HUES48 (cell line): ENCODE data around the gene ZRANB3.

Source experiments
- H3K27ac ChIP-seq: one replicate; pipeline ENCODE4 v1.7.0; 2013; ENCODE audit warnings: low read depth, low read length, inconsistent platforms
- H3K27me3 ChIP-seq: 2 replicates; pipeline ENCODE4 v1.6.1; 2013; ENCODE audit warnings: mild to moderate bottlenecking, low read length; ENCODE audit not compliant: control insufficient read depth, insufficient read depth
- H3K36me3 ChIP-seq: 2 replicates; pipeline ENCODE4 v1.6.1; 2013; ENCODE audit warnings: low read length; ENCODE audit not compliant: control insufficient read depth, insufficient read depth
- H3K4me1 ChIP-seq: 2 replicates; pipeline ENCODE4 v1.6.1; 2013; ENCODE audit warnings: mild to moderate bottlenecking, low read length; ENCODE audit not compliant: control insufficient read depth, insufficient read depth
- H3K4me3 ChIP-seq: 2 replicates; pipeline ENCODE4 v1.5.1; 2013; ENCODE audit warnings: mild to moderate bottlenecking, low read depth, low read length
- H3K9ac ChIP-seq: 2 replicates; pipeline ENCODE4 v1.6.1; 2013; ENCODE audit warnings: mild to moderate bottlenecking, low read depth, low read length, moderate library complexity
- H3K9me3 ChIP-seq: 2 replicates; pipeline ENCODE4 v1.6.1; 2013; ENCODE audit warnings: low read length; ENCODE audit not compliant: control insufficient read depth, insufficient read depth

The ZRANB3 gene

DNA sequence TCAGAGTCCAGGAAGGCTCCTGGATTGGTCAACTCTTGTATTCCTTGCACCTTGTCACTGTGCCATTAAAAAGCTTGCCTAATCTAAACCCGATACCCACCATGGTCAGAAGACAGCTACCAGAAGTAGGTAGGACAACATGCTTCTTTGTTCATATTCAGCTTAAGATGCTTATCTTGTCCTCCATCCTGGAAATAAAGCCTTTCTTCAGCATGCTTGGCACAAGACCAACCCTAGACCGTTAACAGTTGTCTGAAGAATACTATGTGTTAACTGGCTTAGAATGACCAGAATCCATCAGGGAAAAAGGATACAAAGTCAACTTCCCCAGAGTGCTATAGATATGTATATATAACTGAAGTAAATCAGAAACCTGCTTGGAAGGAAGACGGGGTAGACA lies 193.9 kb downstream of the ZRANB3 start:
- no peak overlapping the region for H3K9ac ChIP-seq
- H3K27ac ChIP-seq, result no peak overlapping the region
- H3K4me3 ChIP-seq, result no peak overlapping the region
- no peaks in the 10 kb centered on the region for H3K27me3 ChIP-seq
- no peaks in the 10 kb centered on the region for H3K4me1 ChIP-seq
- H3K9me3 ChIP-seq, result no peaks in the 10 kb centered on the region
- no peaks in the 10 kb centered on the region for H3K36me3 ChIP-seq

DNA sequence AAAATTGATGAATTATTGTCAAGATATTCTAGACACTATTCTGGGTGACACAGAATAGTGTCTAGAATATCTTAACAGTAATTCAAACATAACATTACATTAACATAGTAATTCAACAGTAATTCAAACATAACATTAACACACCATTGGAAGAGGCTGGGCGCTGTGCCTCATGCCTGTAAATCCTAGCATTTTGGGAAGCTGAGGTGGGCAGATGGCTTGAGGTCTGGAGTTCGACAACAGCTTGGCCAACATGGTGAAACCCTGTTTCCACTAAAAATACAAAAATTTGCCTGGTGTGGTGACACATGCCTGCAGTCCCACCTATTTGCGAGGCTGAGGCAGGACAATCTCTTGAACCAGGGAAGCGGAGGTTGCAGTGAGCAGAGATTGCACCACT lies 195.8 kb downstream of the ZRANB3 start:
- Histone ChIP-seq H3K4me3 (no peak overlapping the region), H3K27ac (no peak overlapping the region), H3K4me1 (no peaks in the 10 kb centered on the region), H3K9ac (no peak overlapping the region), H3K9me3 (no peaks in the 10 kb centered on the region), H3K27me3 (no peaks in the 10 kb centered on the region), H3K36me3 (no peaks in the 10 kb centered on the region)

DNA sequence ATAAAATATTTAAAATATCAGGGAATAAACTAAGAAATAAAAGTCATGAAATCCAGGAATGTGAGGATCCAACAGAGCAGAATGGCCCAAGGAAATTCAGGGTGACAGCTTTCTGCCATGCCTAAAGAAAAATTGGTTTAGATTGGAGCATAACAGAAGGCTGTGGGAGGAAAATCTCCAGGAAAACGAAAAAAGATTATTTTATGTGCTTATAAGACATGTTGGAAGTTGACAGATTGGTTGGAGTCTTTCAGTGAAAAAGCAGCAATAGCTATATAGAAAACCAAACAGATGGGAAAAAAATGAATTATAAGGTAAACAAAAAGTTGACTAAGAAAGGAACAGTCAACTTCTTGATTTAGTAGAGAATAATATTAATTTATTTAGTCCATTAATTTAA lies 203.9 kb downstream of the ZRANB3 start:
- H3K9me3 ChIP-seq, result peaks cover 11% of the 10 kb centered on the region
- H3K27ac ChIP-seq, result no peak overlapping the region
- H3K9ac ChIP-seq, result no peak overlapping the region
- no peaks in the 10 kb centered on the region for H3K4me1 ChIP-seq
- H3K36me3 ChIP-seq, result no peaks in the 10 kb centered on the region
- no peak overlapping the region for H3K4me3 ChIP-seq
- H3K27me3 ChIP-seq, result no peaks in the 10 kb centered on the region

DNA sequence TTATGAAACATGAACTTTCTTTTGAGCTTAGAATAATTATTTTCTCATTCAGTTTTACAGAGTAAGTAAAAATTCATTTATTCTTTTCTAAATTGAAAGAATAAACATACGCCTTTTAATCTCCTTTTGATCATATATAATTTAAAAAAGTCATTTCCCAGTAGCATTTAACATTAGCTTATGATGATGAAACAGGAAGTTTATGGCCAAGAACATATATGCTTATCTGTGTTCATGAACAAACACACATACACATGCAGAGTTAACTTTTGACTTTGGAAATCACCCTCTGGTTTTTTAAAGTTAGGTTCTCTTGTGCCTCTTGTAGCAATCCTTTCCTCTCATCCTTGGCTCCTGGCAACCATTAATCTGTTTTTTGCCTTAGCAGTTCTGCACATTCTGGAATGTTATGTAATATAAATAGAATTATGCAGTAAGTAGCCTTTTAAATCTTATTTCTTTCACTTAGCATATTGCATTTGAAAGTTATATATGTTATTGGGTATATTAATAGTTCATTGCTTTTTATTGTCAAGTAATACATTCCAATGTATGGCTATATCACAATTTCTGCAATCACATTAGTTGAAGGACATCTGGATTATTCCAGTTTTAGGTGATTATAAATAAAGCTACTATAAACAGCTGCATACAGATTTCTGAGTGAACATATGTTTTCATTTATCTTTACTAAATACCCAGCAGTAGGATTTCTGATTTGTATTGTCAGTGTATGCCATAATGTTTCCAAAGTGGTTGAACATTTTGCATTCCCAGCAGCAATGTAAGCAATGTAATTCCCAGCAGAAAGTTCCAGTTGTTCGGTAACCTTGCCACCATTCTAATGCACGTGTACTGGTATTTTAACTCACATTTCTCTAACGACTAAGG lies 210.3 kb downstream of the ZRANB3 start:
- Histone ChIP-seq H3K4me3 (no peak overlapping the region), H3K4me1 (no peaks in the 10 kb centered on the region), H3K9me3 (peaks cover 8% of the 10 kb centered on the region), H3K9ac (no peak overlapping the region), H3K27ac (no peak overlapping the region), H3K36me3 (no peaks in the 10 kb centered on the region), H3K27me3 (no peaks in the 10 kb centered on the region)

DNA sequence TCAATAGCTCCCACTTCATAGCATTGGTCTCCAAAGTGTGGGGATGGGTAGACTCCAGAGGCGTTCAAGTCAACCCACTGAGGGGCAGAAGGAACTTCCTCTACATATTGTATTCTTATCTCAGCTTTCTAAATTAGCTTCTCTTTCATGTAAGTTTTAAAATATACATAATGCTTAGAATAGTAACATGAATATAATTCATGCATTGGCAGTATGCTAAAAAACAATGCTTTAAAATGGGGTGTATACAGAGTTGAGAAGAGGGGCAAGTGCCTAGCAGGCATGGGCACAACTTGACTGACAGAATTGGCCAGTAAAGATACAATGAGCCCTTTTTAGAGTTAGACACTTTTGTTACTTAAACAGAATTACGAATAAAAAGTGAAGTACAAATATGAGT lies 212.2 kb downstream of the ZRANB3 start:
- no peaks in the 10 kb centered on the region for H3K27me3 ChIP-seq
- no peak overlapping the region for H3K27ac ChIP-seq
- no peak overlapping the region for H3K9ac ChIP-seq
- no peaks in the 10 kb centered on the region for H3K36me3 ChIP-seq
- H3K4me3 ChIP-seq, result no peak overlapping the region
- no peaks in the 10 kb centered on the region for H3K4me1 ChIP-seq
- H3K9me3 ChIP-seq, result 0 out of 2 replicates have a peak, but pooled peaks cover 7% of the 10 kb centered on the region

DNA sequence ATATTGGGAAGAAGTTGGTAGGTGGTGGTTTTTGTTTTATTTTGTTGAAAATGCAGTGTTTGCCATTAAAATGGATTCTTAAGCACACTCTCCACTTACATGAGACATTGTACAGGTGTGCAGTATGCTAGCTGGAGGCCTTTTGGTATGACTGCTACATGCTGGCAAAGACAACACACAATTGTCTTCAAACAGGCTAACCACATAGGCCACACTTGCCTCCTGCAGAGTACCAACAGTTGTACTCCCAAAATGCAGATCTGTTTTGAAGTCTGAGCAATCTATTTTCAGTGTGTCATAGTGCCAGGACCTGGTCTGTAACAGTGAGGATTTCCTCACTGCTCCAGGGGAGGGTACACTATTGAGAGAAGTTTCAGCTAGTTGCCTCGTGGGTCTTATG lies 213.6 kb downstream of the ZRANB3 start:
- Histone ChIP-seq H3K27ac (no peak overlapping the region), H3K36me3 (no peaks in the 10 kb centered on the region), H3K9ac (no peak overlapping the region), H3K4me3 (no peak overlapping the region), H3K27me3 (no peaks in the 10 kb centered on the region), H3K9me3 (no peaks in the 10 kb centered on the region), H3K4me1 (no peaks in the 10 kb centered on the region)

DNA sequence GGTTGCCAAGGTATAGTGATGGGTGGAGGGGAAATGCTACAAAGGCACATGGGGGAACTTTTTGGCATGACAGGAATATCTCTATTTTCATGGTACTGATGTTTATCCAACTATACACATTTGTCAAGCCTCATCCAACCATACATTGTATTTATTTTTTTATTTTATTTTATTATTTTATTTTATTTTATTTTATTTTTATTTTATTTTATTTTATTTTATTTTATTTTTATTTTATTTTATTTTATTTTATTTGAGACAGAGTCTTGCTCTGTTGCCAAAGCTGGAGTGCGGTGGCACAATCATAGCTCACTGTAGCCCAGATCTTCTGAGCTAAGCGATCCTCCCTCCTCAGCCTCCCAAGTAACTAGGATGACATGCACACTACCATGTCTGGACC lies 219.1 kb downstream of the ZRANB3 start:
- Histone ChIP-seq H3K9ac (no peak overlapping the region), H3K36me3 (no peaks in the 10 kb centered on the region), H3K27ac (no peak overlapping the region), H3K4me3 (no peak overlapping the region), H3K4me1 (no peaks in the 10 kb centered on the region), H3K9me3 (no peaks in the 10 kb centered on the region), H3K27me3 (no peaks in the 10 kb centered on the region)

DNA sequence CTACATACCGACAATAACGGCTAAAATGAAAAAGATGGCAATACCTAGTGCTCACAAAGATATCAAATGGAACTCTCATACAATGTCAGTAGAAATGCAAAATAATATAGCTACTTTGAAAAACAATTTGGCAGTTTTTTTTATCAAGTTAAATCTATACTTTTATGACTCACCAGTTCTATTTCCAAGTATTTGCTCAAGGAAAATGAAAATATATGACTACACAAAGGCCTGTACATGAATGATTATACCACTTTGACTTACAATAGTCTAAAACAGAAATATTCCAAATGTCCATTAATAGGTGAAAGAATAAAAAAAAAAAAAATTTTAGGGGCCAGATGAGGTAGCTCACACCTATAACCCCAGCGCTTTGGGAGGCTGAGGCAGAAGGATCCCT lies 219.8 kb downstream of the ZRANB3 start:
- Histone ChIP-seq H3K9ac (no peak overlapping the region), H3K4me1 (no peaks in the 10 kb centered on the region), H3K27ac (no peak overlapping the region), H3K4me3 (no peak overlapping the region), H3K27me3 (no peaks in the 10 kb centered on the region), H3K36me3 (no peaks in the 10 kb centered on the region), H3K9me3 (no peaks in the 10 kb centered on the region)

DNA sequence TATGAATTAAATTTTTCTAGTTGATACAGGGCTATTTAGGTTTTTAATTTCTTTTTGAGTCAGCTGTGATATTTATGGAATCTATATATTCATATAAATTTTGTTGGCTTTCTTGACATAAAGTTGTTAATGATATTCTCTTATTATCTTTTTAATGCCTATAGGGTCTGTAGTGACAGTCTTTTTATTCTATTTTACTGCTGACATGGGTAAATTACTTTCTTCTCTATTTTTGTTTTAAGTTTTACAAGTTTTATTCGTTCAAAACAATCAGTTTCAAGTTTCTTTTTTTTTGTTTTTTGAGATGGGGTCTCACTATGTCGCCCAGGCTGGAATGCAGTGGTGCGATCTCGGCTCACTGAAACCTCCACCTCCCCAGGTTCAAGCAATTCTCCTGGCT lies 226.3 kb downstream of the ZRANB3 start:
- no peak overlapping the region for H3K27ac ChIP-seq
- H3K36me3 ChIP-seq, result no peaks in the 10 kb centered on the region
- H3K9ac ChIP-seq, result no peak overlapping the region
- H3K4me3 ChIP-seq, result no peak overlapping the region
- no peaks in the 10 kb centered on the region for H3K4me1 ChIP-seq
- H3K27me3 ChIP-seq, result no peaks in the 10 kb centered on the region
- H3K9me3 ChIP-seq, result 0 out of 2 replicates have a peak, but pooled peaks cover 3% of the 10 kb centered on the region

DNA sequence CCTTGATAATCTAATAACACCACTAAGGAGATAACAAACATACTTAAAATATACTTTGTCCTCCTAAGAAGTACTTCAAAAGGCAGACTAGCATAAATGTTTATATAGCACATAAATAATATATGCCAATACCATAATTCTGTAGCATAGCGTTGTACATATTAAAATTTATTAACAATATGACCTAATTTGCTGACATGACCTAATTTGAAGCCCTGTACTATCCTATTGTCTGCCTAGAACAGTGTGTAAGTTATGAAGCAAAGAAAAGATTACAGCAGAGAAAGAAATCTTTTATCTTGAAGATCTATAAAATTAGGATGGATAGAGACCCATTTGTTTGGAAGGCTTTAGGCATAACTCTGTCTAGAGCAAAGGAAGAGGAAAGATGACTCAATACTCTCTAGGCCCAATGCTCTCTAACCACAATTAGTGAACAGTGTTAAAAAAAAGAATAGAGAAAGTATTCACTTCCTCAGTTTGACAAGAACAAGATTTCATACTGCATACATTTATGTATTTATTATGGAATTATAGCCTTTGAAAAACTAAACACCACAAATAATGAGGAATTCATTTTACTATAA lies 231.3 kb downstream of the ZRANB3 start:
- H3K9ac ChIP-seq, result no peak overlapping the region
- peaks cover 7% of the 10 kb centered on the region for H3K36me3 ChIP-seq
- no peaks in the 10 kb centered on the region for H3K4me1 ChIP-seq
- no peak overlapping the region for H3K27ac ChIP-seq
- H3K27me3 ChIP-seq, result no peaks in the 10 kb centered on the region
- no peak overlapping the region for H3K4me3 ChIP-seq
- H3K9me3 ChIP-seq, result peaks cover 17% of the 10 kb centered on the region

DNA sequence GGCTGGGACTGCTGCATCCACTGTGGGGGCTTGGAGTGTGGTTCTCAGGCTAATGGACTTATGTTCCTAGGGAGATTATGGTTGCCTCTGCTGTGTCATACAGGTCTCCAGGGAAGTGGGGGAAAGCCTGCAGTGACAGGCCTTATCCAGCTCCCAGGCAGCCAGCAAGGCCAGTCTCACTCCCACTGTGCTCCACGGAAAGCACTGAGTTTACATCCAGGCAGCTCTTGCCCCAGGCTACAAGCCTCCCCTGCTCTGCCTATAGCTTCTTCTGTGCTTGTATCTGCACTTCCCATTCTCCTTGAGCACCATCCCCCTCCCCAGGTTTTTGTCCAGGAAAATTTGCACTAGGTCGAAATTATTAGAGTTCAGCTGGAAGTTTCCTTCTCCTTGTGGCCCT lies 231.9 kb downstream of the ZRANB3 start:
- H3K27ac ChIP-seq, result no peak overlapping the region
- peaks cover 7% of the 10 kb centered on the region for H3K36me3 ChIP-seq
- H3K9ac ChIP-seq, result no peak overlapping the region
- no peaks in the 10 kb centered on the region for H3K27me3 ChIP-seq
- no peak overlapping the region for H3K4me3 ChIP-seq
- no peaks in the 10 kb centered on the region for H3K4me1 ChIP-seq
- H3K9me3 ChIP-seq, result peaks cover 17% of the 10 kb centered on the region
